ENCODE data around the gene LETMD1. TPM values are rescaled to one million over a fixed set of nuclear protein-coding genes. Genes with fewer than 3 reads are reported as not detected.
"Not testable (repeated sequence)": the region's sequence is repeated elsewhere in the genome, so short reads cannot be mapped to it uniquely, and the experiment has no call there.

Gene LETMD1
- total RNA-seq, 1 experiment from 2014 or later = 65.8 TPM

GRCh38 chr12:51071663-51072062 lies 23.5 kb downstream of the LETMD1 start:
- H3K4me3 Mint-ChIP-seq (ENCODE audit: unreplicated experiment) = no peak overlapping the region
- peaks cover 10% of the 10 kb centered on the region for H3K4me1 Mint-ChIP-seq (ENCODE audit: insufficient read depth, unreplicated experiment)
- H3K36me3 Mint-ChIP-seq (ENCODE audit: insufficient read depth, unreplicated experiment) = peaks cover 91% of the 10 kb centered on the region
- no peaks in the 10 kb centered on the region for H3K9me3 Mint-ChIP-seq (ENCODE audit: unreplicated experiment)
- H3K27ac Mint-ChIP-seq (ENCODE audit: low read depth, unreplicated experiment) = peak overlapping the region; percentile 61
- ChIA-PET CTCF (no interaction called here), POLR2A (interaction anchor here (1.1 to 7.2 kb wide), 7 partner anchors 9 to 100 kb away, joined by 3 to 70 read pairs (median 9); partner anchors contain the start of genes CSRNP2 and LETMD1)
- no TSS peak for BruUV-seq (replicated peaks)
- intact Hi-C loops (cut with micrococcal nuclease) = no loop called here
- H3K27me3 Mint-ChIP-seq (ENCODE audit: insufficient read depth, unreplicated experiment) = no peaks in the 10 kb centered on the region
- DNase-seq (ENCODE audit: unreplicated experiment) = no peak
- no peak for TF ChIP-seq CTCF (IDR thresholded peaks at IDR 0.05; ENCODE audit: unreplicated experiment)

GRCh38 chr12:51075390-51075789 lies 27.3 kb downstream of the LETMD1 start:
- intact Hi-C loops (cut with micrococcal nuclease) = no loop called here
- TF ChIP-seq CTCF (IDR thresholded peaks at IDR 0.05; ENCODE audit: unreplicated experiment) = no peak
- H3K4me3 Mint-ChIP-seq (ENCODE audit: unreplicated experiment) = no peak overlapping the region
- no peak overlapping the region for H3K27ac Mint-ChIP-seq (ENCODE audit: low read depth, unreplicated experiment)
- no peaks in the 10 kb centered on the region for H3K9me3 Mint-ChIP-seq (ENCODE audit: unreplicated experiment)
- no peak for DNase-seq (ENCODE audit: unreplicated experiment)
- no TSS peak for BruUV-seq (replicated peaks)
- POLR2A ChIA-PET = interaction anchor here (0.6 to 7.2 kb wide), 4 partner anchors 7 to 312 kb away, joined by 3 to 70 read pairs (median 4); partner anchors contain the start of gene CSRNP2
- CTCF ChIA-PET = interaction anchor here (0.6 kb wide), 2 partner anchors 17 to 941 kb away, joined by 3 read pairs; no protein-coding TSS in a partner anchor
- no peaks in the 10 kb centered on the region for H3K27me3 Mint-ChIP-seq (ENCODE audit: insufficient read depth, unreplicated experiment)
- peaks cover 15% of the 10 kb centered on the region for H3K4me1 Mint-ChIP-seq (ENCODE audit: insufficient read depth, unreplicated experiment)
- H3K36me3 Mint-ChIP-seq (ENCODE audit: insufficient read depth, unreplicated experiment) = peaks cover 64% of the 10 kb centered on the region

- no peak for DNase-seq (ENCODE audit: unreplicated experiment)
- no peak for TF ChIP-seq CTCF (IDR thresholded peaks at IDR 0.05; ENCODE audit: unreplicated experiment)
- H3K36me3 Mint-ChIP-seq (ENCODE audit: insufficient read depth, unreplicated experiment) = peaks cover 57% of the 10 kb centered on the region
- H3K4me3 Mint-ChIP-seq (ENCODE audit: unreplicated experiment) = no peak overlapping the region
- H3K9me3 Mint-ChIP-seq (ENCODE audit: unreplicated experiment) = no peaks in the 10 kb centered on the region
- no TSS peak for BruUV-seq (replicated peaks)
- peaks cover 12% of the 10 kb centered on the region for H3K4me1 Mint-ChIP-seq (ENCODE audit: insufficient read depth, unreplicated experiment)
- H3K27ac Mint-ChIP-seq (ENCODE audit: low read depth, unreplicated experiment) = no peak overlapping the region
- no peaks in the 10 kb centered on the region for H3K27me3 Mint-ChIP-seq (ENCODE audit: insufficient read depth, unreplicated experiment)
- ChIA-PET POLR2A (interaction anchor here (0.6 to 2.1 kb wide), 6 partner anchors 10 to 162 kb away, joined by 3 to 11 read pairs (median 3); partner anchors contain the start of genes DAZAP2, LETMD1 and SLC11A2), CTCF (interaction anchor here (0.6 kb wide), 4 partner anchors 18 to 942 kb away, joined by 3 read pairs; no protein-coding TSS in a partner anchor)
- intact Hi-C loops (cut with micrococcal nuclease) = no loop called here
These were observed 28.3 kb downstream of the LETMD1 start for GRCh38 chr12:51076236-51076930.

GRCh38 chr12:51077930-51078329 lies 29.8 kb downstream of the LETMD1 start:
- Mint-ChIP-seq H3K27ac (ENCODE audit: low read depth, unreplicated experiment) (peak overlapping the region; percentile 5), H3K4me3 (ENCODE audit: unreplicated experiment) (peak overlapping the region; percentile 2), H3K4me1 (ENCODE audit: insufficient read depth, unreplicated experiment) (peaks cover 22% of the 10 kb centered on the region), H3K27me3 (ENCODE audit: insufficient read depth, unreplicated experiment) (no peaks in the 10 kb centered on the region), H3K36me3 (ENCODE audit: insufficient read depth, unreplicated experiment) (peaks cover 42% of the 10 kb centered on the region), H3K9me3 (ENCODE audit: unreplicated experiment) (no peaks in the 10 kb centered on the region)
- ChIA-PET CTCF (interaction anchor here (0.8 kb wide), 1 partner anchor 153 kb away, joined by 3 read pairs; no protein-coding TSS in a partner anchor), POLR2A (interaction anchor here (0.6 to 2.1 kb wide), 9 partner anchors 12 to 264 kb away, joined by 3 to 11 read pairs (median 3); partner anchors contain the start of genes DAZAP2, LETMD1, POU6F1 and SLC11A2)
- BruUV-seq (replicated peaks) = no TSS peak
- no peak for TF ChIP-seq CTCF (IDR thresholded peaks at IDR 0.05; ENCODE audit: unreplicated experiment)
- no peak for DNase-seq (ENCODE audit: unreplicated experiment)
- intact Hi-C loops (cut with micrococcal nuclease) = no loop called here

- H3K9me3 Mint-ChIP-seq (ENCODE audit: unreplicated experiment); intact Hi-C loops (cut with micrococcal nuclease); H3K27me3 Mint-ChIP-seq (ENCODE audit: insufficient read depth, unreplicated experiment); BruUV-seq (replicated peaks); DNase-seq (ENCODE audit: unreplicated experiment): not testable (repeated sequence)
- Mint-ChIP-seq H3K4me3 (ENCODE audit: unreplicated experiment) (peak overlapping the region; percentile 2), H3K36me3 (ENCODE audit: insufficient read depth, unreplicated experiment) (peaks cover 37% of the 10 kb centered on the region), H3K4me1 (ENCODE audit: insufficient read depth, unreplicated experiment) (peaks cover 22% of the 10 kb centered on the region), H3K27ac (ENCODE audit: low read depth, unreplicated experiment) (peak overlapping the region; percentile 5)
- ChIA-PET CTCF (interaction anchor here (0.6 to 0.8 kb wide), 2 partner anchors 152 to 312 kb away, joined by 3 read pairs; no protein-coding TSS in a partner anchor), POLR2A (interaction anchor here (0.6 to 2.1 kb wide), 10 partner anchors 13 to 263 kb away, joined by 3 to 11 read pairs (median 3); partner anchors contain the start of genes DAZAP2, LETMD1, POU6F1 and SLC11A2)
These were observed 30.2 kb downstream of the LETMD1 start for GRCh38 chr12:51078346-51078745.

- H3K27me3 Mint-ChIP-seq (ENCODE audit: insufficient read depth, unreplicated experiment); BruUV-seq (replicated peaks); H3K27ac Mint-ChIP-seq (ENCODE audit: low read depth, unreplicated experiment); H3K9me3 Mint-ChIP-seq (ENCODE audit: unreplicated experiment); DNase-seq (ENCODE audit: unreplicated experiment); intact Hi-C loops (cut with micrococcal nuclease); H3K4me3 Mint-ChIP-seq (ENCODE audit: unreplicated experiment): not testable (repeated sequence)
- Mint-ChIP-seq H3K36me3 (ENCODE audit: insufficient read depth, unreplicated experiment) (peaks cover 37% of the 10 kb centered on the region), H3K4me1 (ENCODE audit: insufficient read depth, unreplicated experiment) (peaks cover 22% of the 10 kb centered on the region)
- CTCF ChIA-PET = interaction anchor here (0.6 kb wide), 1 partner anchor 312 kb away, joined by 3 read pairs; no protein-coding TSS in a partner anchor
- POLR2A ChIA-PET = interaction anchor here (0.7 to 2.1 kb wide), 5 partner anchors 23 to 160 kb away, joined by 3 to 11 read pairs (median 5); partner anchors contain the start of genes DAZAP2, LETMD1 and SLC11A2
These were observed 30.7 kb downstream of the LETMD1 start for GRCh38 chr12:51078866-51079265.
